SK-N-MC (cell line): ENCODE results near the gene CYP46A1.

Experiments used
- EZH2 ChIP-seq: fragments of 200-600 bp; sonication (generic); IDR thresholded peaks from one replicate; pipeline ENCODE4 v1.6.1; 2017; ENCODE audit warnings: antibody characterized with exemption
- POLR2AphosphoS5 ChIP-seq: IDR thresholded peaks from 2 replicates; pipeline ENCODE4 v1.6.1; 2012; ENCODE audit warnings: mild to moderate bottlenecking, low read depth, low read length, borderline replicate concordance

DNA sequence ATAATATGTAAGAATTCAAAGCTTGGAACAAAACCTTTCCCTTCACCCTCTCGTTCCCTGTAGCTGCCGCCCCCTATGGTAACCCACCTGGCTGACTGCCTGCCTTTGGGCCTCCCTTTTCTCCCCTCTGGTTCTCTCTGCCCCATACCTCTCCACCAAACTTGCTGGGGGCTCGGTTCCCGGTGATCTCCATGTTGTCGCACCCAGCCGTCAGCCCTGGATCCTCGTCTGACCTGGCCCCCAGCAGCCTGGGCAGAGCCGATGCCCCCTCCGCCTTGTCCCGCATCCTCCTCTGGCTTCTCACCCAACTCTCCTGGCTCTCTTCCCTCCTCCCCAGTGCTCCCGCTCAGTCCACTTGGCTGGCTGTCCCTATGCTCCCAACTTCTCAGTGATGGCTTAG lies 4.5 kb downstream of the CYP46A1 start:
- TF ChIP-seq EZH2 (no peak), POLR2AphosphoS5 (no peak)
